ENCODE results near the gene FARP2.
A peak's percentile ranks its signal among the peaks of the same experiment; 100 is the strongest.

FARP2 gene

GRCh38 chr2:241309684-241310117, 46.4 kb upstream of the FARP2 start:
- no peak overlapping the region for H3K27ac ChIP-seq (replicated peaks; ENCODE audit: low read length)
- no peak overlapping the region for H2AFZ ChIP-seq (ENCODE audit: low read length)
- peaks cover 11% of the 10 kb centered on the region for H3K79me1 ChIP-seq (ENCODE audit: low read depth, low read length)
- no peak overlapping the region for H2BK5ac ChIP-seq (ENCODE audit: low read length)
- no peak overlapping the region for H2BK12ac ChIP-seq (ENCODE audit: low read length)
- peaks cover 0 to 4% of the 10 kb centered on the region in 2 donors for H3K4me1 ChIP-seq (ENCODE audit: control insufficient read depth in 2 of 2, insufficient read depth in 1 of 2, low read depth in 1 of 2, low read length in 2 of 2)
- peaks cover 0 to 18% of the 10 kb centered on the region in 2 donors for H3K36me3 ChIP-seq (replicated peaks in 1 of 2; ENCODE audit: control insufficient read depth in 2 of 2, insufficient read depth in 2 of 2, low read length in 2 of 2)
- no peak overlapping the region for H2BK15ac ChIP-seq (ENCODE audit: low read length)
- no peak overlapping the region for H3K4me3 ChIP-seq (ENCODE audit: low read length in 2 of 2)
- no peak overlapping the region for H2AK5ac ChIP-seq (ENCODE audit: low read depth, low read length)
- H3K9me3 ChIP-seq (replicated peaks in 1 of 2; ENCODE audit: control insufficient read depth in 2 of 2, insufficient read depth in 1 of 2, low read depth in 1 of 2, low read length in 2 of 2) = no peaks in the 10 kb centered on the region
- no CpG with 5 or more reads among the region's 2 CpGs for WGBS, 2 donors (ENCODE audit: extremely low coverage in 2 of 2, insufficient read length in 2 of 2, insufficient replicate concordance in 1 of 2)
- no peak overlapping the region for H3K18ac ChIP-seq (ENCODE audit: low read length)
- H3K14ac ChIP-seq (ENCODE audit: low read length) = no peak overlapping the region
- H3K23ac ChIP-seq (ENCODE audit: low read depth, low read length, poor library complexity) = no peak overlapping the region
- H3K4me2 ChIP-seq (ENCODE audit: insufficient read depth, low read length, poor library complexity, severe bottlenecking) = no peak overlapping the region
- H3K9ac ChIP-seq (ENCODE audit: low read depth, low read length, poor library complexity) = no peak overlapping the region
- H2BK120ac ChIP-seq (ENCODE audit: low read depth, low read length) = no peak overlapping the region
- H3K4ac ChIP-seq (ENCODE audit: low read length) = no peak overlapping the region
- H4K91ac ChIP-seq (ENCODE audit: low read depth, low read length, poor library complexity) = no peak overlapping the region
- no peak overlapping the region for H4K8ac ChIP-seq (ENCODE audit: low read depth, low read length)
- H3K27me3 ChIP-seq (ENCODE audit: control insufficient read depth in 3 of 3, insufficient read depth in 3 of 3, low read depth in 1 of 3, low read length in 3 of 3) = no peaks in the 10 kb centered on the region
- DNase-seq (ENCODE audit: low spot score) = no peak

DNA sequence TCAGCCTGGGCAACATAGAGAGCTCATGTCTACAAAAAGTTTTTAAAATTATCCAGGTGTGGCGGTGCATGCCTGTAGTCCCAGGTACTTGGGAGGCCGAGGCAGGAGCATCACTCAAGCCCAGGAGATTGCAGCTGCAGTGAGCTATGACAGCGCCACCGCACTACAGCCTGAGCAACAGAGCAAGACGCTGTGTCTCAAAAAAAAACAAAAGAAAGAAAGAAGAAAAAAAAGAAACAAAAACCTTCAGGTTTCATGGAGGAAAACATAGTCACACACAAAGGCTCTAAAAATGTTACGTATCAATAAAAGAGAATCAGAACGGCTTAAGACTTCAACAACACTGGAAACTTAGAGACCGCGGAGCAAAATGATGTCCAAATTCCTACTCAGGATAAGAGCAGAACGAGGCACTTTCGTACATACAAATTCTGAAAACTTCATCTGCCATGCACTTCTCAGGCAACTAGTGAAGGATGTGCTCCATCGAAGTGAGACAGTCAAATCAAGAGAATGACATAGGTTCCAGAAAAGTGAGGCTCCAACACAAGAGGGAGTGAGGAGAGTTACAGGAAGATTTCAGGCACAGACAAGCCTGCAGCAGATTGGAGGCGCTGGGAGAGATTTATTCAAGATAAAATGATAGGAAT, 45.0 kb upstream of the FARP2 start:
- Histone ChIP-seq H2BK15ac (ENCODE audit: low read length) (no peak overlapping the region), H4K91ac (ENCODE audit: low read depth, low read length, poor library complexity) (no peak overlapping the region), H2BK12ac (ENCODE audit: low read length) (no peak overlapping the region), H3K23ac (ENCODE audit: low read depth, low read length, poor library complexity) (no peak overlapping the region), H3K36me3 (replicated peaks in 1 of 2; ENCODE audit: control insufficient read depth in 2 of 2, insufficient read depth in 2 of 2, low read length in 2 of 2) (peaks cover 0 to 18% of the 10 kb centered on the region in 2 donors), H3K4me3 (ENCODE audit: low read length in 2 of 2) (no peak overlapping the region), H3K4me2 (ENCODE audit: insufficient read depth, low read length, poor library complexity, severe bottlenecking) (no peak overlapping the region), H2BK120ac (ENCODE audit: low read depth, low read length) (no peak overlapping the region), H3K27me3 (ENCODE audit: control insufficient read depth in 3 of 3, insufficient read depth in 3 of 3, low read depth in 1 of 3, low read length in 3 of 3) (no peaks in the 10 kb centered on the region), H2AFZ (ENCODE audit: low read length) (no peak overlapping the region), H3K4me1 (ENCODE audit: control insufficient read depth in 2 of 2, insufficient read depth in 1 of 2, low read depth in 1 of 2, low read length in 2 of 2) (peaks cover 0 to 4% of the 10 kb centered on the region in 2 donors), H3K18ac (ENCODE audit: low read length) (no peak overlapping the region), H2BK5ac (ENCODE audit: low read length) (no peak overlapping the region), H3K27ac (replicated peaks; ENCODE audit: low read length) (no peak overlapping the region), H2AK5ac (ENCODE audit: low read depth, low read length) (no peak overlapping the region), H4K8ac (ENCODE audit: low read depth, low read length) (no peak overlapping the region), H3K14ac (ENCODE audit: low read length) (no peak overlapping the region), H3K79me1 (ENCODE audit: low read depth, low read length) (peaks cover 8% of the 10 kb centered on the region), H3K9me3 (replicated peaks in 1 of 2; ENCODE audit: control insufficient read depth in 2 of 2, insufficient read depth in 1 of 2, low read depth in 1 of 2, low read length in 2 of 2) (no peaks in the 10 kb centered on the region), H3K4ac (ENCODE audit: low read length) (no peak overlapping the region), H3K9ac (ENCODE audit: low read depth, low read length, poor library complexity) (no peak overlapping the region)
- no peak for DNase-seq (ENCODE audit: low spot score)
- no CpG with 5 or more reads among the region's 13 CpGs for WGBS, 2 donors (ENCODE audit: extremely low coverage in 2 of 2, insufficient read length in 2 of 2, insufficient replicate concordance in 1 of 2)

GRCh38 chr2:241312082-241312481, 44.0 kb upstream of the FARP2 start:
- Histone ChIP-seq H2AK5ac (ENCODE audit: low read depth, low read length) (no peak overlapping the region), H2AFZ (ENCODE audit: low read length) (no peak overlapping the region), H3K4me3 (ENCODE audit: low read length in 2 of 2) (no peak overlapping the region), H3K4me1 (ENCODE audit: control insufficient read depth in 2 of 2, insufficient read depth in 1 of 2, low read depth in 1 of 2, low read length in 2 of 2) (peaks cover 0 to 4% of the 10 kb centered on the region in 2 donors), H3K4ac (ENCODE audit: low read length) (no peak overlapping the region), H3K27ac (replicated peaks; ENCODE audit: low read length) (no peak overlapping the region), H4K91ac (ENCODE audit: low read depth, low read length, poor library complexity) (no peak overlapping the region), H3K4me2 (ENCODE audit: insufficient read depth, low read length, poor library complexity, severe bottlenecking) (no peak overlapping the region), H2BK12ac (ENCODE audit: low read length) (no peak overlapping the region), H4K8ac (ENCODE audit: low read depth, low read length) (no peak overlapping the region), H3K23ac (ENCODE audit: low read depth, low read length, poor library complexity) (no peak overlapping the region), H2BK15ac (ENCODE audit: low read length) (no peak overlapping the region), H3K27me3 (ENCODE audit: control insufficient read depth in 3 of 3, insufficient read depth in 3 of 3, low read depth in 1 of 3, low read length in 3 of 3) (no peaks in the 10 kb centered on the region), H2BK5ac (ENCODE audit: low read length) (no peak overlapping the region), H3K79me1 (ENCODE audit: low read depth, low read length) (peaks cover 11% of the 10 kb centered on the region), H3K9ac (ENCODE audit: low read depth, low read length, poor library complexity) (no peak overlapping the region), H3K9me3 (replicated peaks in 1 of 2; ENCODE audit: control insufficient read depth in 2 of 2, insufficient read depth in 1 of 2, low read depth in 1 of 2, low read length in 2 of 2) (no peaks in the 10 kb centered on the region), H3K36me3 (replicated peaks in 1 of 2; ENCODE audit: control insufficient read depth in 2 of 2, insufficient read depth in 2 of 2, low read length in 2 of 2) (peaks cover 0 to 23% of the 10 kb centered on the region in 2 donors), H2BK120ac (ENCODE audit: low read depth, low read length) (no peak overlapping the region), H3K14ac (ENCODE audit: low read length) (no peak overlapping the region), H3K18ac (ENCODE audit: low read length) (no peak overlapping the region)
- WGBS, 2 donors (ENCODE audit: extremely low coverage in 2 of 2, insufficient read length in 2 of 2, insufficient replicate concordance in 1 of 2) = no CpG with 5 or more reads among the region's 4 CpGs
- no peak for DNase-seq (ENCODE audit: low spot score)

DNA sequence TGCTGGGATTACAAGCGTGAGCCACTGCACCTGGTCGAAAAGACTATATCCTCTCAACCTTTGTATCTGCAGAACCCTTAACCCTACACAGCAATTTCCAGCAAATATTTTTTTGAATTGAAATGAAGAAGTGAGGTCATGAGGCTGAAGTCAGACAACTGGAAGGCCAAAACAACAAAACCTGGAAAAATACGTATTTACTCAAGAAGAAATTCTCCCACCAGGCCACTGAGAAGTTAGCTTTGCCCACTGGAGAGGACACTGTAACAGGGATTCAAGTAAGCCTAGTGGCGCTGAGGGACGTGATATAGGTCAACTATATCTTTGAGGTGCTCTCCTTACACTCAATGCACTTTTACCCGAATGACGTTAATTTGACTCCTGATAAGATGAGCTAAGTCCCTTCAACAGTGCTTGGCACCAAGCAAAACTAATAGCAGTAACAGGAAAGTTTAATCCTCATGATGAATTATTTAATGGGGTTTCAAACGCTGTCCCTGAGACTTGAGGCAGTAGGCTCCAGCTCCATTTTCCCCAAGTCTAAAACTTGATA, 42.5 kb upstream of the FARP2 start:
- Histone ChIP-seq H3K9me3 (replicated peaks in 1 of 2; ENCODE audit: control insufficient read depth in 2 of 2, insufficient read depth in 1 of 2, low read depth in 1 of 2, low read length in 2 of 2) (no peaks in the 10 kb centered on the region), H3K18ac (ENCODE audit: low read length) (no peak overlapping the region), H3K27me3 (ENCODE audit: control insufficient read depth in 3 of 3, insufficient read depth in 3 of 3, low read depth in 1 of 3, low read length in 3 of 3) (no peaks in the 10 kb centered on the region), H3K4ac (ENCODE audit: low read length) (no peak overlapping the region), H4K91ac (ENCODE audit: low read depth, low read length, poor library complexity) (no peak overlapping the region), H3K23ac (ENCODE audit: low read depth, low read length, poor library complexity) (no peak overlapping the region), H3K4me3 (ENCODE audit: low read length in 2 of 2) (peak overlapping the region in 1 of 2 donors; percentile 99), H2BK120ac (ENCODE audit: low read depth, low read length) (no peak overlapping the region), H4K8ac (ENCODE audit: low read depth, low read length) (no peak overlapping the region), H3K9ac (ENCODE audit: low read depth, low read length, poor library complexity) (no peak overlapping the region), H3K36me3 (replicated peaks in 1 of 2; ENCODE audit: control insufficient read depth in 2 of 2, insufficient read depth in 2 of 2, low read length in 2 of 2) (peaks cover 0 to 26% of the 10 kb centered on the region in 2 donors), H3K14ac (ENCODE audit: low read length) (no peak overlapping the region), H2BK15ac (ENCODE audit: low read length) (no peak overlapping the region), H3K4me2 (ENCODE audit: insufficient read depth, low read length, poor library complexity, severe bottlenecking) (no peak overlapping the region), H3K27ac (replicated peaks; ENCODE audit: low read length) (no peak overlapping the region), H2BK5ac (ENCODE audit: low read length) (no peak overlapping the region), H3K4me1 (ENCODE audit: control insufficient read depth in 2 of 2, insufficient read depth in 1 of 2, low read depth in 1 of 2, low read length in 2 of 2) (peaks cover 2 to 16% of the 10 kb centered on the region in 2 donors), H2AFZ (ENCODE audit: low read length) (no peak overlapping the region), H2BK12ac (ENCODE audit: low read length) (no peak overlapping the region), H3K79me1 (ENCODE audit: low read depth, low read length) (peaks cover 11% of the 10 kb centered on the region), H2AK5ac (ENCODE audit: low read depth, low read length) (no peak overlapping the region)
- no CpG with 5 or more reads among the region's 8 CpGs for WGBS, 2 donors (ENCODE audit: extremely low coverage in 2 of 2, insufficient read length in 2 of 2, insufficient replicate concordance in 1 of 2)
- DNase-seq (ENCODE audit: low spot score) = no peak
